Activated naive CD4-positive, alpha-beta T cell treated with anti-CD3 and anti-CD28 coated beads, Interleukin-2, amount 50 U/mL, for 16 hours (primary cell): ENCODE data around the gene RPL29.

Experiments
- DNase-seq: peaks from one replicate; pipeline ENCODE4 v3.0.0-alpha.2; 2020

Gene RPL29

GRCh38 chr3:51944451-51945021, 51.2 kb downstream of the RPL29 start:
- DNase-seq, result no peak
